Activated CD4-positive, alpha-beta T cell treated with anti-CD3 and anti-CD28 coated beads, Interleukin-2, amount 10 ng/mL, durations not matched to agents 7 days and 5 days (primary cell): ENCODE results near the gene RPSA. TPM values are rescaled to one million over a fixed set of nuclear protein-coding genes. Genes with fewer than 3 reads are reported as not detected.
A peak's percentile ranks its signal among the peaks of the same experiment; 100 is the strongest.

ENCODE experiments used
- CTCF ChIA-PET: fragments of 350-600 bp; sonication (Branson Sonifier 250); formaldehyde crosslinking; loops from one replicate; lab custom pipeline; 2021; ENCODE audit warnings: antibody characterized with exemption; lab: Charles Lee
- POLR2A ChIA-PET: fragments of 350-600 bp; sonication (Branson Sonifier 250); formaldehyde crosslinking; loops from one replicate; lab custom pipeline; 2021; ENCODE audit warnings: antibody characterized with exemption; lab: Charles Lee
- DNase-seq: peaks from one replicate; pipeline ENCODE4 v3.0.0-alpha.2; 2020
- H3K27ac Mint-ChIP-seq: one replicate; pipeline ENCODE4 v1.8.0; 2021; ENCODE audit warnings: mild to moderate bottlenecking, moderate library complexity, mixed read lengths
- H3K27me3 Mint-ChIP-seq: one replicate; pipeline ENCODE4 v1.8.0; 2021; ENCODE audit warnings: mixed read lengths
- H3K36me3 Mint-ChIP-seq: one replicate; pipeline ENCODE4 v1.8.0; 2021; ENCODE audit warnings: low read depth, mixed read lengths
- H3K4me1 Mint-ChIP-seq: one replicate; pipeline ENCODE4 v1.8.0; 2021; ENCODE audit warnings: mixed read lengths
- H3K4me3 Mint-ChIP-seq: one replicate; pipeline ENCODE4 v1.8.0; 2021; ENCODE audit warnings: mild to moderate bottlenecking, moderate library complexity, mixed read lengths
- H3K9me3 Mint-ChIP-seq: one replicate; pipeline ENCODE4 v1.8.0; 2021; ENCODE audit warnings: mixed read lengths
- total RNA-seq, 2 experiments: library from RNA; stranded (reverse); gene quantifications; one replicate each; pipeline ENCODE4 v1.2.3, GENCODE V29; 2021

RPSA gene
- total RNA-seq, 2 experiments from 2014 or later: 1,760 to 1,774 TPM

GRCh38 chr3:39398700-39399099, 7.8 kb upstream of the RPSA start:
- H3K27ac Mint-ChIP-seq: no peak overlapping the region
- no peak overlapping the region for H3K4me3 Mint-ChIP-seq
- H3K9me3 Mint-ChIP-seq: no peaks in the 10 kb centered on the region
- no peaks in the 10 kb centered on the region for H3K27me3 Mint-ChIP-seq
- no peak for DNase-seq
- H3K4me1 Mint-ChIP-seq: peaks cover 9% of the 10 kb centered on the region
- peaks cover 72% of the 10 kb centered on the region for H3K36me3 Mint-ChIP-seq
- CTCF ChIA-PET: interaction anchor here (1.7 kb wide), 1 partner anchor 107 kb away, joined by 3 read pairs; no protein-coding TSS in a partner anchor
- POLR2A ChIA-PET: no interaction called here

GRCh38 chr3:39401983-39402382, 4.5 kb upstream of the RPSA start:
- H3K36me3 Mint-ChIP-seq: peaks cover 49% of the 10 kb centered on the region
- H3K27ac Mint-ChIP-seq: no peak overlapping the region
- peaks cover 20% of the 10 kb centered on the region for H3K4me1 Mint-ChIP-seq
- H3K27me3 Mint-ChIP-seq: no peaks in the 10 kb centered on the region
- no peak overlapping the region for H3K4me3 Mint-ChIP-seq
- ChIA-PET POLR2A (no interaction called here), CTCF (interaction anchor here (1.2 kb wide), 1 partner anchor 67 kb away, joined by 3 read pairs; no protein-coding TSS in a partner anchor)
- no peaks in the 10 kb centered on the region for H3K9me3 Mint-ChIP-seq
- DNase-seq: no peak

- ChIA-PET CTCF (interaction anchor here (0.8 to 5.0 kb wide), 4 partner anchors 17 to 213 kb away, joined by 3 to 26 read pairs (median 5); partner anchors contain the start of gene XIRP1), POLR2A (no interaction called here)
- Mint-ChIP-seq H3K4me1 (peaks cover 44% of the 10 kb centered on the region), H3K36me3 (peaks cover 53% of the 10 kb centered on the region), H3K4me3 (no peak overlapping the region), H3K9me3 (no peaks in the 10 kb centered on the region), H3K27me3 (no peaks in the 10 kb centered on the region), H3K27ac (peak overlapping the region; percentile 94)
- DNase-seq: no peak
Measured at GRCh38 chr3:39404943-39405686, 1.4 kb upstream of the RPSA start.

- ChIA-PET POLR2A (interaction anchor here (1.7 kb wide), 1 partner anchor 9 kb away, joined by 9 read pairs; no protein-coding TSS in a partner anchor), CTCF (interaction anchor here (1.0 to 5.0 kb wide), 7 partner anchors 17 to 347 kb away, joined by 3 to 26 read pairs (median 3); partner anchors contain the start of genes GORASP1 and TTC21A)
- no peaks in the 10 kb centered on the region for H3K27me3 Mint-ChIP-seq
- H3K4me3 Mint-ChIP-seq: peak overlapping the region; percentile 81
- peaks cover 55% of the 10 kb centered on the region for H3K36me3 Mint-ChIP-seq
- peaks cover 48% of the 10 kb centered on the region for H3K4me1 Mint-ChIP-seq
- peak overlapping the region; percentile 94 for H3K27ac Mint-ChIP-seq
- no peaks in the 10 kb centered on the region for H3K9me3 Mint-ChIP-seq
- DNase-seq: no peak
Measured at GRCh38 chr3:39405687-39406367, 693 bp upstream of the RPSA start.

GRCh38 chr3:39407259-39407629, 724 bp downstream of the RPSA start:
- H3K27me3 Mint-ChIP-seq: no peaks in the 10 kb centered on the region
- no peak for DNase-seq
- H3K27ac Mint-ChIP-seq: peak overlapping the region; percentile 94
- H3K4me3 Mint-ChIP-seq: peak overlapping the region; percentile 81
- H3K4me1 Mint-ChIP-seq: peaks cover 53% of the 10 kb centered on the region
- no peaks in the 10 kb centered on the region for H3K9me3 Mint-ChIP-seq
- POLR2A ChIA-PET: interaction anchor here (1.7 kb wide), 1 partner anchor 8 kb away, joined by 9 read pairs; no protein-coding TSS in a partner anchor
- CTCF ChIA-PET: interaction anchor here (1.0 to 5.0 kb wide), 9 partner anchors 8 to 348 kb away, joined by 3 to 26 read pairs (median 4); partner anchors contain the start of genes GORASP1 and TTC21A
- peaks cover 58% of the 10 kb centered on the region for H3K36me3 Mint-ChIP-seq

- Mint-ChIP-seq H3K4me3 (peak overlapping the region; percentile 81), H3K9me3 (no peaks in the 10 kb centered on the region), H3K4me1 (peaks cover 53% of the 10 kb centered on the region), H3K27me3 (no peaks in the 10 kb centered on the region), H3K27ac (peak overlapping the region; percentile 94), H3K36me3 (peaks cover 62% of the 10 kb centered on the region)
- POLR2A ChIA-PET: interaction anchor here (1.2 kb wide), 1 partner anchor 9 kb away, joined by 5 read pairs; no protein-coding TSS in a partner anchor
- DNase-seq: no peak
- CTCF ChIA-PET: interaction anchor here (0.7 to 1.8 kb wide), 5 partner anchors 7 to 116 kb away, joined by 3 to 4 read pairs (median 4); no protein-coding TSS in a partner anchor
Measured at GRCh38 chr3:39407773-39408492, 1.4 kb downstream of the RPSA start.

- peak overlapping the region; percentile 72 for H3K27ac Mint-ChIP-seq
- ChIA-PET CTCF (interaction anchor here (0.7 to 1.5 kb wide), 3 partner anchors 12 to 117 kb away, joined by 3 to 4 read pairs (median 3); no protein-coding TSS in a partner anchor), POLR2A (interaction anchor here (1.2 kb wide), 1 partner anchor 8 kb away, joined by 5 read pairs; no protein-coding TSS in a partner anchor)
- H3K27me3 Mint-ChIP-seq: no peaks in the 10 kb centered on the region
- H3K4me1 Mint-ChIP-seq: peaks cover 53% of the 10 kb centered on the region
- H3K9me3 Mint-ChIP-seq: no peaks in the 10 kb centered on the region
- DNase-seq: no peak
- peak overlapping the region; percentile 81 for H3K4me3 Mint-ChIP-seq
- peaks cover 70% of the 10 kb centered on the region for H3K36me3 Mint-ChIP-seq
Measured at GRCh38 chr3:39408493-39409372, 2.2 kb downstream of the RPSA start.

GRCh38 chr3:39409514-39410136, 3.1 kb downstream of the RPSA start:
- H3K9me3 Mint-ChIP-seq: no peaks in the 10 kb centered on the region
- no peak for DNase-seq
- CTCF ChIA-PET: interaction anchor here (0.6 to 0.7 kb wide), 2 partner anchors 14 to 1174 kb away, joined by 3 to 4 read pairs; no protein-coding TSS in a partner anchor
- POLR2A ChIA-PET: no interaction called here
- H3K27ac Mint-ChIP-seq: peak overlapping the region; percentile 72
- H3K36me3 Mint-ChIP-seq: peaks cover 73% of the 10 kb centered on the region
- peak overlapping the region; percentile 47 for H3K4me3 Mint-ChIP-seq
- peaks cover 49% of the 10 kb centered on the region for H3K4me1 Mint-ChIP-seq
- H3K27me3 Mint-ChIP-seq: no peaks in the 10 kb centered on the region

GRCh38 chr3:39410893-39411292, 4.4 kb downstream of the RPSA start:
- Mint-ChIP-seq H3K4me1 (peaks cover 45% of the 10 kb centered on the region), H3K36me3 (peaks cover 77% of the 10 kb centered on the region), H3K4me3 (no peak overlapping the region), H3K27ac (no peak overlapping the region), H3K27me3 (no peaks in the 10 kb centered on the region), H3K9me3 (no peaks in the 10 kb centered on the region)
- CTCF ChIA-PET: no interaction called here
- POLR2A ChIA-PET: no interaction called here
- no peak for DNase-seq

GRCh38 chr3:39412668-39413260, 6.2 kb downstream of the RPSA start:
- Mint-ChIP-seq H3K4me3 (no peak overlapping the region), H3K4me1 (peaks cover 37% of the 10 kb centered on the region), H3K27me3 (no peaks in the 10 kb centered on the region), H3K27ac (no peak overlapping the region), H3K36me3 (peaks cover 69% of the 10 kb centered on the region), H3K9me3 (no peaks in the 10 kb centered on the region)
- DNase-seq: no peak
- CTCF ChIA-PET: interaction anchor here (1.0 kb wide), 1 partner anchor 287 kb away, joined by 3 read pairs; no protein-coding TSS in a partner anchor
- POLR2A ChIA-PET: no interaction called here
